ENCODE measurements around the gene GNAI1. TPM values are rescaled to one million over a fixed set of nuclear protein-coding genes. Genes with fewer than 3 reads are reported as not detected.

The GNAI1 gene
- total RNA-seq, 1 donor from 2014 or later: 77.6 TPM

DNA sequence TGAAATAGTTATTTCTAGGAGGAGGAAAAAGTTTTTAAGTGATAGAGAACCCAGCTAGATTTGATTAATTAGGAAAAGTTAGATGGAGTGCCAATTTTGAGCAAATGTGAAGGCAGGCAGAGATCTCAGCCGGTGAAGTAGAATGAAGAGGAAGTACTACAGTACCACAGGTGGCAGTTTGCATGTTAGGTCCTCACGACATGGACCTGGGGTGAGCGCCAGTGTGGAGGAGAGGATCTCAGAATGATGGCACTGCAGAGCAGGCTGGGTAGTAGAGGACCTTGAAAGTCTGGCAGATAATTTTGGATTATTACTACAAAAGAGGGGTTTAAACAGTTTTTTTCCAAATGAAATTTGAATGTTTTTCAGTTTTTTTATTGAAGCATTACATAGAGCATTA lies 81.1 kb downstream of the GNAI1 start:
- no peak for DNase-seq

DNA sequence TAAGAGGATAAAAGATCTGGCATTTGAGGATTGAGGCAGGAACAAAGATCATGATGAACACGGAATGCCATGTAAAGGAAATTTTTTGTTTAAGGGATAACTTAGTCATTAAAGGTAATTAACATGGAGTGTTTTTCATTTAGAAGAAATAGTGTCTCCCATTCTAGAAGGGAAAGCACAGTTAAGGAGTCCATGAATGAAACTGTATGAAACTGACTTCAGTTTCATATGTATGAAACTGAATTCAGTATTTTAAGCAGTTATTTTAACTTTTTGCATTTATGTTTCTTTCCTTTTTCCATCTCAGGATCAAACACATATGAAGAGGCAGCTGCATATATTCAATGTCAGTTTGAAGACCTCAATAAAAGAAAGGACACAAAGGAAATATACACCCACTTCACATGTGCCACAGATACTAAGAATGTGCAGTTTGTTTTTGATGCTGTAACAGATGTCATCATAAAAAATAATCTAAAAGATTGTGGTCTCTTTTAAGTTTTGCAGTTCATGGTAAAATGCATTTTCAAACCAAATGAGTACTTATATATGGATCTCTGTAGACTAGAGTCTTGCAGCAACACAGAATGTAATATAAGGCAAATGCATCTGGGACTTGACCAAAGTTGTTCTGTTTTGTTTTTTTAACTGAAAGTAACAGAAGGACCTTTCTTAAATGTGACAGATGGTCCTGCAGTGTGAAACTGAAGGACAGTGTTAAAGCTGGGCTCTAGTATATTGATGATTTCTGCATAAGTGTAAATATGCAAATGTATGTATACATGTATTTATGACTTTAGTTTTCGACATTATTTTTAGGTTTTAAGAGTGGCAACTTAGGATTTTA lies 82.6 kb downstream of the GNAI1 start:
- DNase-seq: no peak

DNA sequence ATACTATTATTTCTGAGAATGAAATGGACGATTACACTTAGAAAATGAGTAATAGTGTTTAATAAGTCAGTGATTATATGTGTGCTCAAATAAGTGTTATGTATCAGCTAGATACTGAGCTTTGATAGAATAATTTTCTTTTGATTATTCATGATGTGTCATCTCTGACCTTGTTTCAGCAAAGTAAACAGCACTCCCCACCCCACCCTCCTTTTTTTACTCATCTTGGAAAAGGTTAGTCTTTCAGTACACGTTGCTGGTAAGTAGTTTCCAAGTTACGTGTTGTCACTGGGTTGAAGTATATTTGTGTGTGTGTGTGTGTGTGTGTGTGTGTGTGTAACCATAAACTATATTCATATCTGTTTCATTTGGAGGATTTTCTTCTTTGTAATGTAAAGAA lies 84.1 kb downstream of the GNAI1 start:
- no peak for DNase-seq

DNA sequence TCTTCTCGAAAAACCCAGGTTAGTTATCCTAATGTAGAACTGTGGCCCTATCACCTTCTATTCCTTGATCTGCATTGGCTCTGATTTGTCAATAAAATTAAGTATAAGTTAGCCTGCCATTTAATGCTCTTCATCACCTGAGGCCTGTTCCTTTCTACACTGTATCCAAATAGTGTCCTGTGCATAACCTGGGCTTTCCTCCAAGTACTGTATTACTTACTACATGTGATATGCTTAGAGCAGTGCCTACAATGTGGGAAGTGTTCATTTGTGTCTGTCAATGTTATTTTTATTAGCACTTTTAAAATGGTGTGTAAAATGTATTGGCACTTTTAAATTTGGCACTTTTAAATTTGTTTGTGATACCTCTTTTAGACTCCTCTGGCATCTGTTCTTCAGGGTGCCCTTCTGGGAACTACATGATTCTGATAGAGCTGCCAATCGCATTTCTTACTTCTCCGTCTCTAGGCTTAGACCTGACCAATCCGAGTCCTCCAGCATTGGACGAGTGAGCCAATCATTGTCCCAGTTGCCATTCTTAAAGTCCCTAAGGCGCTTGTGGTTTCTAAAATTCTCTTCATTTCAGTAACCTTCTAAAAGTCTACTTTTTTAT lies 85.5 kb downstream of the GNAI1 start:
- DNase-seq: no peak

DNA sequence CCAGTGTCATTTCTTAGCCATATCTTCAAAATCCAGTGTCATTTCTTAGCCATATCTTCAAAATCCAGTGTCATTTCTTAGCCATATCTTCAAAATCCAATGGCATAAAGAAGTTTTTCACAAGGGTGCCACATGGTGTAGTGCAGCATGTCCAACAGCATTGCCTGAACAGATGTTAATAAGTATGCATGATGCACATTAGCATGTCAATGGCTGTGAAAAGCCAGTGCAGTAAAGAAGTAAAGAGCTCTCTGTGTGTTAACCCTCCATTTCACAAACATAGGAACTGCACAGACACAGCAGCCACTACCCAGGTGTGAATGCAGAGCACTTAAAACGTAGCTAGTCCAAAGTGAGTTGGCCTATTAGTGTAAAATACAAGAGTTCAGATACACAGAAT lies 89.8 kb downstream of the GNAI1 start:
- DNase-seq: no peak

DNA sequence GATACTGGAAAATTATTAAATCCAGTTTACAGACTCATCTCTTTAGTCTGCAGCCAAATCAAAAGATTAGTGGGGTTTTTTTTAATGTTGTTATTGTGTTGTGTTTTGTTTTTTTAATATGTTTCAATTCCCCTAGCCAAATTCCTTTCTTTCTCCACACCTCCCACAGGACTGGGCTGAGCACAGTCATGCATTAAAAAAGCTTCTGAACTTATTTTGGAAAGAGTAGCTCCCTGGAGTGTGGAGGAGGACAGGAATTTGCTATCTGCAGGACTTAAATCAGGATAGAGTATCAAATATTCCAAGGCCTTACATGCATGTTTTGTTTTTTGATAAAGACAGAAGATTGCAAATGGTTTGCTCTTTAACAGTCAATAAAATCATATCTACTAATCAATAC lies 90.7 kb downstream of the GNAI1 start:
- DNase-seq: peak; percentile 73

DNA sequence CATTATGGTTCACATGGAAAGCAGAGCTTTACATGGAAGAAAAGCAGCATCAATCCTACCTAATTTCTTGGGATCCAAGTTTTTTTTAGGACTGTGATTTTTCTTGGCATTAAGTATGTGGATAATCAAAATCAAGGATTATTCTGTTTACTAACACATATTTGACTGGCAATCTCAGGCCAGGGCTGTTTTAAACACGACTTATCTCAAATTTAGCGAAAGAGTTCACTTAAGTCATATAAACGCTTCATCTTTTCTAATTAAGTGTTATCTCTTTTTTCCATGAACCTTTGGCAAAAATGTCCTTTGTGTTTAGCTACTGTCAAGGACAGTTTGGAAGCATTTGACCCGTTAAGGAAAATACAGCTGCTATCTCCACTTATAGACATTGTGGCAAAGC lies 92.0 kb downstream of the GNAI1 start:
- no peak for DNase-seq

DNA sequence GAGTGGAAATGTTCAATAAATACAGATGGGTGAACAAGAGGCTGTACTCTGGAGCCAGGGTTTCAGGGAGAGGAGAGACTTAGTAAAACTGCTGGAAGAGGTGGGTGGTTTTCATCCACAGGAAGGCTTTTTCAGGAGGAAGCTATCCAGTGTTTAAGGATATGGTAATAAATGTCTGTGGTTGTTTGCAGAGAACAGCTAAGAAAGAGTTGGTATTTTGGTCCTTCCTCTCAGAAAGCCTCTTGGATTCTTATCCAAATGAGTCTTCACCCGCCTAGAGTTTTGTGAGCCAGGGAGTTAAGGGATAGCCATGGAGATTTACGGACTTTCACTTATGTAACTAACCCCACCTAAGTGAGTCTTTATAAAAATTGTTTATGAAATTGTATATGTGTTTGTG lies 95.7 kb downstream of the GNAI1 start:
- no peak for DNase-seq

DNA sequence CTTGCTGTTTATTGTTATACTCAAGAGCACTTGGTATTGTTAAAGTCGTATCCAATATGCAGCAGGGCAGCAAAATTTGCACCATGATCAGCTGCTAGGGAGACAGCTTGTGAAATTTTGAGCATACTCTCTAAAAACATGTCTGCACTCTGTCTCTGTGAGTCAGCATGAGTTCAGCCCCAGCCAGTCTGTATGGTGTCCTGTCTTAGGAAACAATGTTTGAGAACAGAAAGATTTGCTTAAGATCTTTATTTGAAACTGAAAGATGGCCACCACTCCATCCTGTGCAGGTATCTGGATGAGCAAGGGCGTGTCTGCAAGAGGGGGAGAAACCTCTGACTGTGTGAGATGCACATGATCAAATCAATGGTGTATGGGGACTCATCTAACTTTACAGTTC lies 97.1 kb downstream of the GNAI1 start:
- no peak for DNase-seq

DNA sequence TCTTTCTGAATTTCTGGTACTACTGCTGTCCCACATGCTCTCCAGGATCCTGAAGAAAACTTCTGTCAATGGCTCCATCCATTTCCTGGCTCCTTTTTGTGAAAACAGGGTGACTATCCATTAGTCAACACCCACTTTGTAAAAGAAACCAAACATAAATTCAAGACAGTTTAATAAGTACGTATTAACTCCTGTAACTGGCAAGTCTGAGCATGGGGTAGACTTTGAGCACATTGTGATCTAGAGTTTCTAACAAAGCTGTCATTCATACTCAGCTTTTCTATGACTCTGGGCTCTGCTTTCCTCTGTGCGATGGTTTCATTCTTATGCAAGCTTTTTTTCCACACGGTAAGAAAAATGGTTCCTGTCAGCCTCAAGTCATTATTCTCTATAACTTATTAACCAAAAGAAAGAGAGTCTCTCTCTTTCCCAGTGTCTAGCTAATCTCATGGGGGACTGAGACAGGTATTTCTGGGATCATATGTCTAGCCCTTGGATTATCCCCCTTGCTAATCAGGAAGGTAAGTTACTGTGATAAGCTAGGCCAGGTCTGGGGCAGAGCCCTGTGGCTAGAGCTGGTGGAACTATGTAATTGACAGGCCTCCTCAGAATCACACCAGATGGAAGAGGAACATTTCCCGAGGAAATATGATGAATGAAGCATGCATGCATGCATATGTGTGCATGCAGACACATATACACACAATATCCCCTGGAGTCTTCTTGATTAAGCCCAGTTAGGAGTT lies 98.5 kb downstream of the GNAI1 start:
- DNase-seq: no peak

DNA sequence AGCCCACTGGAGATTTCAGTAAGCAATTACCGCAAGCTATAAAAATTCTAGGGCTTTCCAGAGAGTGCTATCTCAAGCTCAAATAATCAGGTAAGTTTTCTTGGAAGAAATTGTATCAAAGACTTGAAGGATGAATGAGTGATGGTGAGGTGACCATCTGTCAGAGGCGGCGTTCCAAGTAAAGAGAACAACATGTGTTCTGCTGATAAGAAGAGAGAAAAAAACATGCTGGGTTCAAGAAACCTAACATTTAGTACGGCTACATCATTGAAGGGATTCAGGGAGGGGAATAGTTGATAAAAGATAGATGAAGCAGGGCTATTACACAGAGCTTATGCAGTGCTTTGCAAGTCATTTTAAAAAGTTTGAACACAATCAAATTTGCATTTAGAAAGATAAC lies 100.7 kb downstream of the GNAI1 start:
- no peak for DNase-seq

DNA sequence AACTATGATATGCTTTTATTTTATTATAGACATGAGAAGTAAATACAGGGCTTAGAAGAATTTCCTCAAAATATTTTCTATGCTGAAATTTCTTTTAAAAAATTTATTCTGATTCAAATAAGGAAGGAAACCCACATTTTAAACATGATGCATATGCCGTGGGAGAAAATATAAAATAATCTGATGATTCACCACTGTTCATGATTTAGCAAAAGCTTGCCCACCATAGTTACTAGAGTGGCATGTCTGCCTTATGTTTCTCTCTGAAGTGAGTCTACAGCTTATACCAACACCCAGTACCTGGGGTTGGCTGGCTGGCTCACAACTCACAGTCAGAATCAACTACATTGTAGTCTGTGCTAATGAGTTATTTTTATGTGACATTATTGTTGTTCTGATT lies 102.0 kb downstream of the GNAI1 start:
- no peak for DNase-seq

DNA sequence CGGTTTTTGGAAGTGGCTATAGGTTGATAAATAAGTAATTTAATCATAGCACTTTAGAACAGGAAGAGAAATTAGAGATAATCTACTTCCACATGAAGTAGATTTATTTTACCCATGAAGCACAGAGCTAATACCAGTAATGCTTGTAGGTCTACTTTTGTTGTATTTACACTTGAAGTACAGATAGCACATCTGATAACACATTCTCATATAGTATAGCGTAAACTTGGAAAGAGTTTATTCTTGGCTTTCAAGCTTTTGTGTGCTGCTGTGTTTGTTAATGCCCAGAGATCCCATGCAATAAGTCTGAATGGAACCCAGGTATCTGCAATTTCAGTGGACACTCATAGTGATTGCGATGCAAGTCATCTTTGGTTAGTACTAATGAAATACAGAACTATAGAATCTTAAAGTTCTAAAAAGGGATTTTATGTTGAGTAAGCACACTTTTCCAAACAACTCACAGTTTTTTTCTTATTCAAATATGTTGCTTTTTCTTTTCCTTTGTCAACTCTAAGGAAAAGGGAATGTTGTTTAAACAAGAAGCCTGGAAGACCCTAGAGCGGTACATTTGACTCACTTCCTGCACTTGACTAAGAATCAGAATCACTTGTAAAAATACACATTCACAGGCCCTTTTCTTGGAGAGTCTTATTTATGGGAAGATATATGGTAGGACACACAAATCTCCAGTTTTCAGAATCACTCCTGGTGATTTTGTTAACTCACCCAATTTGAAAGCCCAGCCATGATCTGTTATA lies 105.8 kb downstream of the GNAI1 start:
- no peak for DNase-seq

DNA sequence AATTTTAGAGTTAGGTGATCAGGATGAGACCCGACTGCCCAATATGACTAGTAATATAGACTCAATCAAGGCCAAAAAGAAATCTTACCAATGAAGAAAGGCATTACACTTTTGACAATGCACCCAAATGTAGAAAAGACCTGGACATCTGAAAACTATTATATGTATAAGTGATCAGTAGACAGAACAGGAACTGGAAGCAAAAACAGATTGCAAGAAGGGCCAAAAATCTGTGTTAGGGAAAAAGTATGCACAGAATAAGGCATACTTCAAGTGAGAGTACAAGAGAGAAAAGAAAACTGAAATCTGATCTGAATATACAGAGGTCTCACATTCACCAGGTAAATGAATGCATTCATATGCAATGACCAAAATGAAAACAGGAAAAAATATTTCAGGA lies 107.0 kb downstream of the GNAI1 start:
- DNase-seq: no peak

DNA sequence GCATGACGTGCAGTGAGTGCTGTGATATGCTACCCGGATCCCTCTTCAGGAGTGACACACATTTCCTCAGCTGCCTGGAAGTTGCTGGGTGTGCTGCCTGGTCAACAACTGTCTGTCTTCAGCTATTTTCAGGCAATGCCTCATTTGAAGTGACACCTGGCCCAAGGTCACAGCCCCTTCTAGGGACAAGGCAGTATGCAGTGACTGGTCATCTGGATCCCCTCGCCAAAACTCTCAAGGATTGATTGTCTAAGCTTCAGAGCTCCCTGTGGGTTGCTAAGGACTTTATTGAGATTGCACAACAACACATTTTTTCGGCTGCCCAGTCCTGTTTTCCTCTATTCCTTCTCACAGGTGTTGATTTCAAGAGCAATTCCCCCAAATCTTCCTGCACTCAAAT lies 108.8 kb downstream of the GNAI1 start:
- no peak for DNase-seq

DNA sequence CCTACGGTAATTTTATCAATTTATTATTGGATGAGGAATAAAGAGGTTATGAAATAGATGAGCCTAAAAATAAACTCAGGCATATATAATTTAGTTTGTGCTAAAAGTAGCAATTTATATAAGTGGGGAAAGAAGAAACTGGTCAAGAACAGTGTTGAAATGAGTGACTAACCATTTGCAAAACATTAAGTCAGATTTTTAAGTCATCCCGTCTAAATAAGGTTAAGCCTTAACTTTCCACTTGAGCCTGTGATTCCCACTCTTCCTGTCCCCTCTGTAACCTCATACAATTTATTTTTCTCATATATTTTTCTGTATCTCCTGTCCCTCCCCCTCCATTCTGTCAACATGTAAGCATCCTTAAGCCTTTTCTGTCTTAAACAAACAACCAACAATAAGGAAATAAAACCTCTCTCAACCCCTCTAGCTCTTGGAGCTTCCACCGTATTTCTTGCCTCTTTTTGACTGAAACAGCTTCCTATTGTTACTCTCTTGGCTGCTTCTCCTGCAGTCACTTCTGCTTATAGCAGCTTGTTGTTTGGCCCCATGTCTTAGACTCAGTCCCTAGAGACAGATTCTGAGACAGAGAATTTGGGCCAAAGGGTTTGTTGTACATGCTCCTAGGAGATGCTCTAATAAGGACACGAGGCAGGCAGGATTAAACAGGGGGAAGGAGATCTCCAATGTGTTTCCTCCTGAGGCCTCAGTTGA lies 109.7 kb downstream of the GNAI1 start:
- peak; percentile 80 for DNase-seq

DNA sequence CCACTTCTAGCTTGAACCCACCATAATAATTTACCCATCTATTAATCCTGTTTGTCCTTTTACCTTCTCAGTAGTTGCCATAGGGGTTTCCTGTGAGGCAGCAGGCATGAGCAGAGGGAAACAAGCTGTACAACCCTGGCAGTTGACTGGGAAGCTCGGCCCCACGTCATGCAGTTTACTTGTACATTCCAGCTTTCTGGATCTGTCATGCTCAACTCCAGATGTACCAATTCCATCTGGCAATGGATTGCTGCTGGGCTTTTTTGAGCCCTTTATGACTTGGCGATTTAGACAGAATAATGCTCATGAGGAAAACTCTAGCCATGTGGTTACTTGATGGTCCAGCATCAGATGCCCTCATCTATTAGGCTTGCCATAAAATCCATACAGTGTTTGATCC lies 112.5 kb downstream of the GNAI1 start:
- DNase-seq: no peak

DNA sequence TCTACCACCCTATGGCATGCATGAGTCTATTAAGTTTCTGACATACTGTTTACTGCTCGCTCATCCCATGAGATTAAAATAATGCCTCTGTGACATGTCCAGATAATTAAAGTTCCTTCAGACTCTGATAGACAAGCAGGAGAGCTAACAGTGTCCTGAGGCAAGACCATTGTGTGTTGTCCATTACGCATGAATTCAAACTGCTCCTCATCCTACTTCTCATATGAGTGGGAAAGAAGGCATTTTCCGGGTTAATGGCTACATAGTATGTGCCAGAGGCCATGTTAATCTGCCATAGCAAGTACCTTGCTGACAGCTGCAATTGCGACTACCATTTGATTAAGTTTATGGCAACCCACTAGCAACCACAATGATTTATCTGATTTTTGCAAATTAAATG lies 113.3 kb downstream of the GNAI1 start:
- DNase-seq: no peak

DNA sequence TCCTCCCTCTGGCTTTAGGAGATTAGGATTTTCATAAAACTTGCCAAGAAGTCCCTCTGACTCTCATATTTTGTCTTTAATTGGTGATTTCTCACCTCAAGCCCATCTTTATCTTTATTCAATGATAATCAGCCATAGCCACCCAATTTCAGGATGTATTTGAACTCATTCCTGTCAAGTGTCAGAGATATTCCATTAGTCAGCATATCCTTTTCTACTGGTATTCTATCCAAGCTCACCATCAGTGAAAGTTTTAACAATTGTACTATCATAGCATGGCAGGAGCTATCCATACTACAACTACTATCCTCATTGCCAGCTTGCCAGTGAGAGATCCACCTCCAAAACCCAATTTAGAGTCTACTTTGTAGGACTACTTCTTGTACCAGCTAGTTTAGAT lies 114.6 kb downstream of the GNAI1 start:
- no peak for DNase-seq

DNA sequence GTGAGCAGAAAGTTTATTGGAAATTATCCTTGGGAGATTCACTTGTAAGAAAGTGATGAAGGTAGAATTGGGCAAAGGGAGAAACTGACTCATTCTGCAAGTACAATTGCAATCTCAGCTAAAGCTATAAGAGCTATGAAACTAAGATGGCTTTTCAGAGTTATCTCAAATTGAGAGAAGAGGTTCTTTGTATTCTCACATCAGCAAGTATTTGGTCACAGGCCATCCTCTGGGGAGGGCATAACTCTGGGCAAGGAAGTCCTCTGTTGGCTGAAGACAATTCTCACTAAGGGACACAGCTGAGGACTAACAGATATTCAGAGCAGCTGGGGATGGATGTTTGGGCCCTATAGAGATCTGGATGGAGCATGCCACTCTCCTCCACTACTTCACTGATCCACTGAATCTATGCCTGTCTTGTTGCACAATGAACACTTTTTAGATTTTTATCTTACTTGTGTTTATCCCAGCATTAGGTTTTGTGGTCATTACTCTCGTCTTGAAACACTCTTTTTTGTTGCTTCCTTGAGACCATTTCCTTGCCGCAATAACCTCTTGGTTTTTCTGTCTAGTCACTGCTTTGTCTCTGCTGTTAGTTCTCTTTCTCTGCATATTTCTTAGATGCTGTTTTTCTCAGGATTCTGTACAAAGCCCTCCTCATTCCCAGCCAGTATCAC lies 115.1 kb downstream of the GNAI1 start:
- no peak for DNase-seq

DNA sequence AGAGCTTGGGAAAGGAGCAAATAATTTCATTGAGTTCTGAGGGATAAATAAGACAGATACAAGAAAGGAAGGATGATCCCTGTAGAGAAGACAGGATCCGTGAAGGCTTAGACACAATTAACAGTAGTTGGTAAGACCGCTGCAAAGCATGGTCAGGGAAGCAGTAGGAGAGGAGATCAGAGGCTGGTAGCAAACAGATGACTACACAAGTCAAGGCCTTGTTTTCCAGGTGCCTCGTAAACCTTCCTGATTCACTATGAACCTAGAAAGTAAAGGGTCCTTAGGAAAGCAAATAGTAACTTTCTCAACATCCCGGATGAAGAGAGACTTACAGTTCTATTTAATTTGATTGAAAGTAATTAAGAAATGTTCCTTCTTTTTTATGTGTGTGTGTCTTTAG lies 118.6 kb downstream of the GNAI1 start:
- no peak for DNase-seq
